Mesothelial cell of epicardium (in vitro differentiated cells): Measurements from ENCODE around the gene STUB1. TPM values are rescaled to one million over a fixed set of nuclear protein-coding genes. Genes with fewer than 3 reads are reported as not detected.

Experiments used
- DNase-seq, 2 experiments: peaks; one replicate each; pipeline ENCODE4 v3.0.0; 2021; ENCODE audit warnings: low spot score in 2 of 2; ENCODE audit not compliant: unreplicated experiment in 2 of 2
- H3K27ac Mint-ChIP-seq: 2 replicates; pipeline ENCODE4 v1.8.0; 2021; ENCODE audit warnings: mixed read lengths
- H3K27me3 Mint-ChIP-seq: 2 replicates; pipeline ENCODE4 v1.8.0; 2021; ENCODE audit warnings: low read depth, mixed read lengths
- H3K36me3 Mint-ChIP-seq: 2 replicates; pipeline ENCODE4 v1.8.0; 2021; ENCODE audit warnings: mixed read lengths
- H3K4me1 Mint-ChIP-seq: 2 replicates; pipeline ENCODE4 v1.8.0; 2021; ENCODE audit warnings: mixed read lengths
- H3K4me3 Mint-ChIP-seq: 2 replicates; pipeline ENCODE4 v1.8.0; 2021; ENCODE audit warnings: mild to moderate bottlenecking, moderate library complexity, mixed read lengths
- H3K9me3 Mint-ChIP-seq: 2 replicates; pipeline ENCODE4 v1.8.0; 2021; ENCODE audit warnings: mixed read lengths
- total RNA-seq: library from RNA; stranded (reverse); gene quantifications from 3 replicates; pipeline ENCODE4 v1.2.1, GENCODE V29; 2021
- TF ChIP-seq, protein P1 (sequence below): fragments of 200-600 bp; sonication (generic); IDR thresholded peaks from one replicate; pipeline ENCODE4 v1.5.0; 2021; ENCODE audit warnings: antibody characterized with exemption; ENCODE audit not compliant: unreplicated experiment

Gene STUB1
- total RNA-seq, 1 donor from 2014 or later = 69.4 TPM

GRCh38 chr16:643050-643368 is 37.2 kb upstream of the STUB1 start:
- DNase-seq = no peak
- Mint-ChIP-seq H3K4me3 (peak overlapping the region; percentile 62), H3K27ac (no peak overlapping the region), H3K4me1 (peaks cover 6% of the 10 kb centered on the region), H3K27me3 (no peaks in the 10 kb centered on the region), H3K36me3 (no peaks in the 10 kb centered on the region), H3K9me3 (no peaks in the 10 kb centered on the region)
- TF ChIP-seq, protein P1, sequence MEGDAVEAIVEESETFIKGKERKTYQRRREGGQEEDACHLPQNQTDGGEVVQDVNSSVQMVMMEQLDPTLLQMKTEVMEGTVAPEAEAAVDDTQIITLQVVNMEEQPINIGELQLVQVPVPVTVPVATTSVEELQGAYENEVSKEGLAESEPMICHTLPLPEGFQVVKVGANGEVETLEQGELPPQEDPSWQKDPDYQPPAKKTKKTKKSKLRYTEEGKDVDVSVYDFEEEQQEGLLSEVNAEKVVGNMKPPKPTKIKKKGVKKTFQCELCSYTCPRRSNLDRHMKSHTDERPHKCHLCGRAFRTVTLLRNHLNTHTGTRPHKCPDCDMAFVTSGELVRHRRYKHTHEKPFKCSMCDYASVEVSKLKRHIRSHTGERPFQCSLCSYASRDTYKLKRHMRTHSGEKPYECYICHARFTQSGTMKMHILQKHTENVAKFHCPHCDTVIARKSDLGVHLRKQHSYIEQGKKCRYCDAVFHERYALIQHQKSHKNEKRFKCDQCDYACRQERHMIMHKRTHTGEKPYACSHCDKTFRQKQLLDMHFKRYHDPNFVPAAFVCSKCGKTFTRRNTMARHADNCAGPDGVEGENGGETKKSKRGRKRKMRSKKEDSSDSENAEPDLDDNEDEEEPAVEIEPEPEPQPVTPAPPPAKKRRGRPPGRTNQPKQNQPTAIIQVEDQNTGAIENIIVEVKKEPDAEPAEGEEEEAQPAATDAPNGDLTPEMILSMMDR = no peak

GRCh38 chr16:644556-644955 is 35.7 kb upstream of the STUB1 start:
- TF ChIP-seq, protein P1 = no peak
- peak overlapping the region; percentile 28 for H3K4me3 Mint-ChIP-seq

DNA sequence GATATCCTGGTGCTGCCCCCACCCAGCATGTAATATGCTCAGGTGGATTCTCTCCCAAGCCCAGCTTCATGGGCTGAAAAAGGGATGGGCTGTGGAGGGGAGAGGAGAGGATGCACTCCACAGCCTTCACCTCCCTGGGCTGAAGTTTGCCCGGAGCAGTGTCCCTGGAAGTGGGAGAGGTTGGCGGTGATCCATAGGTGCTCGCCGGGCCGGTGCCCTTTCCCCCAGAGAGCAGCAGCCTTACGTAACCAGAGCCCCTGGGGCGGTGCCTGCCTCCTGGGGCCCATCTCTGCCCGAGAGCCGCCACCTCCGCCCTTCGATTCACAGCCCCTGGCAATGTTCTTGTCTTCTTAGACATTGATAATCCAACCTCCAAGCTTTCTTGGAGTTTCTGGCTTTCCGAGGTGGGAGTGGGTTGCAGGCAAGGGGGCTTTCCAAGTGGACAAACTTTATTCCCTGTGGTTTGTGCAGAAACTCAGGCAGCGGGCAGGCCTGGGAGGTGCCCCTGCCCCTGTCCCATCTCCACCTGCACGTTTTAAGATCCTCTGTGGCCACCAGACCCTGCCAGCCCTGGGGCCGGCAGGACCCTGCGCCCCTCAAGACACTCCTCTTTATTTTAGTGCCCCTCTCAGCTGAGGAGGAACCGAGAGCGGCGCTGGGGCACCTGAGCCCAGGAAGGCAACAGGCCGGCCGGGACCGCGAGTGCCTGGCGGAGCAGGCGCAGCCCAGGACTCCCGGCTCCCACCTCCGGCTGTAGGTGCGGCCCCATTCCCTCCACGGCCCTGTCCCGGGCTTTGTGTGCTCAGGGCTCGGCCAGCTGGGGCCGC is 34.1 kb upstream of the STUB1 start:
- DNase-seq = no peak
- Mint-ChIP-seq H3K9me3 (no peaks in the 10 kb centered on the region), H3K4me3 (no peak overlapping the region), H3K36me3 (no peaks in the 10 kb centered on the region), H3K4me1 (peaks cover 13% of the 10 kb centered on the region), H3K27me3 (no peaks in the 10 kb centered on the region), H3K27ac (no peak overlapping the region)
- TF ChIP-seq, protein P1 = no peak

More at GRCh38 chr16:644556-644955, 35.7 kb upstream of the STUB1 start:
- Mint-ChIP-seq H3K27me3 (no peaks in the 10 kb centered on the region), H3K9me3 (no peaks in the 10 kb centered on the region), H3K4me1 (peaks cover 10% of the 10 kb centered on the region), H3K27ac (no peak overlapping the region), H3K36me3 (no peaks in the 10 kb centered on the region)
- DNase-seq = no peak

GRCh38 chr16:646679-647172 is 33.5 kb upstream of the STUB1 start:
- H3K4me1 Mint-ChIP-seq = peaks cover 13% of the 10 kb centered on the region
- no peak overlapping the region for H3K4me3 Mint-ChIP-seq
- DNase-seq = no peak
- no peaks in the 10 kb centered on the region for H3K27me3 Mint-ChIP-seq
- H3K9me3 Mint-ChIP-seq = no peaks in the 10 kb centered on the region
- TF ChIP-seq, protein P1 = no peak
- H3K27ac Mint-ChIP-seq = no peak overlapping the region
- no peaks in the 10 kb centered on the region for H3K36me3 Mint-ChIP-seq

DNA sequence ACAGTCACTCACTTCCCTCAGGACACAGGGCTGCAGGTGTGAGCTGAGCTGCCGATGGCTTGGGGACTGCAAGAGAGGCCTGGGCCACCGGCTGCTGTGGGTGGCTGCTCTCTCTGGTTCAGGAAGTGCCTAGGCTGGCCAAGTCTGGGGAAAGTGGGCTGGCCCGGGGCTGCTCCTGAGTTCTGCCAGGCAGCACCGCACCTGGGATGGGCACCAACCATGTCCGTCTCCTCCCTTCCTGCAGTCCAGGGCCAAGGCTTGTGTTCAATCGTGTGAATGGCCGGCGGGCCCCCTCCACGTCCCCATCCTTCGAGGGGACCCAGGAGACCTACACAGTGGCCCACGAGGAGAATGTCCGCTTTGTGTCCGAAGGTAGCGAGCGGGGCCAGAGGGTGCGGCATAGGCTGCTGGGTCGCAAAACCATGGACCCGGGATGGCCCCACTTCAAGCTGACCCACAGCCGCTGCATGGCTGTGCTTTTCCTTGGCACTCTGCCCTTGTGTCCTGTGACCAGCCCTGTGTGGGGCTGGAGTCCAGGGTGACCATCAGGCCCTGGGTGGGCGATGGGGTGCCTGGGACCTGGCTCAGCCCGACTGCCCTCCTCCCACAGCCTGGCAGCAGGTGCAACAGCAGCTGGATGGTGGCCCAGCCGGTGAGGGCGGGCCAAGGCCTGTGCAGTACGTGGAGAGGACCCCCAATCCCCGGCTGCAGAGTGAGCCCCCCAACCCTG is 32.9 kb upstream of the STUB1 start:
- Mint-ChIP-seq H3K27me3 (no peaks in the 10 kb centered on the region), H3K36me3 (no peaks in the 10 kb centered on the region), H3K4me1 (peaks cover 13% of the 10 kb centered on the region), H3K4me3 (peak overlapping the region; percentile 22), H3K27ac (no peak overlapping the region), H3K9me3 (no peaks in the 10 kb centered on the region)
- no peak for DNase-seq
- TF ChIP-seq, protein P1 = no peak
